Head of caudate nucleus (tissue), 42 donors: Measurements from ENCODE around the gene PTPRD.
"Not testable (repeated sequence)": the region's sequence is repeated elsewhere in the genome, so short reads cannot be mapped to it uniquely, and the experiment has no call there.

Source experiments
- DNase-seq, 42 donors: peaks; one replicate each; pipeline versions ENCODE4 v3.0.0 to v3.0.0-alpha.2; 2020 to 2021; ENCODE audit warnings: mixed read lengths in 7 of 42
- intact Hi-C: fragments of 100-400 bp; cut with DNase I; formaldehyde crosslinking; loops from one replicate; pipeline ENCODE4 v1.15.0; 2022

PTPRD gene

GRCh38 chr9:9521033-9521779, 1091.6 kb downstream of the PTPRD start:
- intact Hi-C loops = no loop called here

GRCh38 chr9:9504869-9505268, 1107.9 kb downstream of the PTPRD start:
- intact Hi-C loops = no loop called here

More at GRCh38 chr9:9521033-9521779, 1091.6 kb downstream of the PTPRD start:
- DNase-seq = no peak

GRCh38 chr9:9499546-9499945, 1113.3 kb downstream of the PTPRD start:
- intact Hi-C loops = no loop called here
- peak in 1 of 42 donors; percentile 8 for DNase-seq

More at GRCh38 chr9:9504869-9505268, 1107.9 kb downstream of the PTPRD start:
- DNase-seq = no peak

GRCh38 chr9:9498846-9499245, 1114.0 kb downstream of the PTPRD start:
- intact Hi-C loops = no loop called here

GRCh38 chr9:9498128-9498527, 1114.7 kb downstream of the PTPRD start:
- intact Hi-C loops = no loop called here
- no peak for DNase-seq

More at GRCh38 chr9:9498846-9499245, 1114.0 kb downstream of the PTPRD start:
- DNase-seq = no peak

- no peak for DNase-seq
- intact Hi-C loops = no loop called here
Observed at GRCh38 chr9:9494336-9494735, 1118.5 kb downstream of the PTPRD start.

GRCh38 chr9:9492506-9492905, 1120.3 kb downstream of the PTPRD start:
- no peak for DNase-seq
- intact Hi-C loops = no loop called here

- no peak for DNase-seq
- intact Hi-C loops = no loop called here
Observed at GRCh38 chr9:9489183-9489582, 1123.6 kb downstream of the PTPRD start.

GRCh38 chr9:9483175-9483574, 1129.6 kb downstream of the PTPRD start:
- no peak for DNase-seq
- intact Hi-C loops = no loop called here

- DNase-seq = no peak
Observed at GRCh38 chr9:9478741-9479140, 1134.1 kb downstream of the PTPRD start.

GRCh38 chr9:9469271-9469670, 1143.5 kb downstream of the PTPRD start:
- no peak for DNase-seq
- intact Hi-C loops = no loop called here

More at GRCh38 chr9:9478741-9479140, 1134.1 kb downstream of the PTPRD start:
- intact Hi-C loops = no loop called here

- intact Hi-C loops, DNase-seq: not testable (repeated sequence)
Observed at GRCh38 chr9:9441874-9442273, 1170.9 kb downstream of the PTPRD start.

- no peak for DNase-seq
- intact Hi-C loops = no loop called here
Observed at GRCh38 chr9:9437641-9438040, 1175.2 kb downstream of the PTPRD start.

GRCh38 chr9:9426454-9426853, 1186.3 kb downstream of the PTPRD start:
- intact Hi-C loops, DNase-seq: not testable (repeated sequence)

GRCh38 chr9:9412241-9412640, 1200.6 kb downstream of the PTPRD start:
- intact Hi-C loops = no loop called here
- DNase-seq = no peak

- intact Hi-C loops = no loop called here
- peak in 9 of 42 donors; percentile 4 to 37 (median 9) for DNase-seq
Observed at GRCh38 chr9:9410736-9411135, 1202.1 kb downstream of the PTPRD start.

GRCh38 chr9:9399982-9400381, 1212.8 kb downstream of the PTPRD start:
- DNase-seq = no peak
- intact Hi-C loops = no loop called here

GRCh38 chr9:9396518-9396917, 1216.3 kb downstream of the PTPRD start:
- intact Hi-C loops = no loop called here
- no peak for DNase-seq

- no peak for DNase-seq
- intact Hi-C loops = no loop called here
Observed at GRCh38 chr9:9395539-9395938, 1217.3 kb downstream of the PTPRD start.

GRCh38 chr9:9392755-9393154, 1220.0 kb downstream of the PTPRD start:
- DNase-seq = no peak

GRCh38 chr9:9389904-9390303, 1222.9 kb downstream of the PTPRD start:
- intact Hi-C loops = no loop called here
- no peak for DNase-seq

More at GRCh38 chr9:9392755-9393154, 1220.0 kb downstream of the PTPRD start:
- intact Hi-C loops = no loop called here
